ENCODE measurements around the gene HS6ST2.

HS6ST2 gene

GRCh38 chrX:132665676-132666075 lies 292.8 kb downstream of the HS6ST2 start:
- DNase-seq: no peak

- DNase-seq: no peak
Measured at GRCh38 chrX:132664273-132664672, 294.2 kb downstream of the HS6ST2 start.

- DNase-seq: no peak
Measured at GRCh38 chrX:132662844-132663243, 295.6 kb downstream of the HS6ST2 start.

- no peak for DNase-seq
Measured at GRCh38 chrX:132657876-132658275, 300.6 kb downstream of the HS6ST2 start.

GRCh38 chrX:132652871-132653270 lies 305.6 kb downstream of the HS6ST2 start:
- DNase-seq: no peak

GRCh38 chrX:132651421-132652086 lies 306.9 kb downstream of the HS6ST2 start:
- DNase-seq: no peak

GRCh38 chrX:132648895-132649294 lies 309.5 kb downstream of the HS6ST2 start:
- DNase-seq: no peak

- no peak for DNase-seq
Measured at GRCh38 chrX:132639446-132639845, 319.0 kb downstream of the HS6ST2 start.

- no peak for DNase-seq
Measured at GRCh38 chrX:132638313-132638712, 320.1 kb downstream of the HS6ST2 start.

- DNase-seq: no peak
Measured at GRCh38 chrX:132636080-132636479, 322.3 kb downstream of the HS6ST2 start.

- no peak for DNase-seq
Measured at GRCh38 chrX:132634521-132634920, 323.9 kb downstream of the HS6ST2 start.

- no peak for DNase-seq
Measured at GRCh38 chrX:132631579-132632232, 326.7 kb downstream of the HS6ST2 start.

- no peak for DNase-seq
Measured at GRCh38 chrX:132624466-132624865, 334.0 kb downstream of the HS6ST2 start.

GRCh38 chrX:132623942-132624341 lies 334.5 kb downstream of the HS6ST2 start:
- DNase-seq: no peak

- DNase-seq: no peak
Measured at GRCh38 chrX:132623300-132623699, 335.1 kb downstream of the HS6ST2 start.

- no peak for DNase-seq
Measured at GRCh38 chrX:132622130-132622529, 336.3 kb downstream of the HS6ST2 start.

GRCh38 chrX:132618810-132619209 lies 339.6 kb downstream of the HS6ST2 start:
- DNase-seq: no peak

GRCh38 chrX:132615391-132616131 lies 342.9 kb downstream of the HS6ST2 start:
- no peak for DNase-seq

- no peak for DNase-seq
Measured at GRCh38 chrX:132614297-132614696, 344.1 kb downstream of the HS6ST2 start.

- DNase-seq: no peak
Measured at GRCh38 chrX:132613801-132614200, 344.6 kb downstream of the HS6ST2 start.

GRCh38 chrX:132612821-132613564 lies 345.4 kb downstream of the HS6ST2 start:
- no peak for DNase-seq

- DNase-seq: no peak
Measured at GRCh38 chrX:132610536-132610935, 347.9 kb downstream of the HS6ST2 start.

GRCh38 chrX:132609362-132609848 lies 349.0 kb downstream of the HS6ST2 start:
- DNase-seq: no peak

Measured in cerebellar nuclear complex (tissue), 1 donor.